MV-4-11 (cell line): ENCODE measurements around the gene ICAM2.
A peak's percentile ranks its signal among the peaks of the same experiment; 100 is the strongest.
"Not testable (repeated sequence)": the region's sequence is repeated elsewhere in the genome, so short reads cannot be mapped to it uniquely, and the experiment has no call there.

Experiments used
- DNase-seq: peaks from one replicate; lab custom pipeline; 2025; lab: John Stamatoyannopoulos, UW

ICAM2 gene

DNA sequence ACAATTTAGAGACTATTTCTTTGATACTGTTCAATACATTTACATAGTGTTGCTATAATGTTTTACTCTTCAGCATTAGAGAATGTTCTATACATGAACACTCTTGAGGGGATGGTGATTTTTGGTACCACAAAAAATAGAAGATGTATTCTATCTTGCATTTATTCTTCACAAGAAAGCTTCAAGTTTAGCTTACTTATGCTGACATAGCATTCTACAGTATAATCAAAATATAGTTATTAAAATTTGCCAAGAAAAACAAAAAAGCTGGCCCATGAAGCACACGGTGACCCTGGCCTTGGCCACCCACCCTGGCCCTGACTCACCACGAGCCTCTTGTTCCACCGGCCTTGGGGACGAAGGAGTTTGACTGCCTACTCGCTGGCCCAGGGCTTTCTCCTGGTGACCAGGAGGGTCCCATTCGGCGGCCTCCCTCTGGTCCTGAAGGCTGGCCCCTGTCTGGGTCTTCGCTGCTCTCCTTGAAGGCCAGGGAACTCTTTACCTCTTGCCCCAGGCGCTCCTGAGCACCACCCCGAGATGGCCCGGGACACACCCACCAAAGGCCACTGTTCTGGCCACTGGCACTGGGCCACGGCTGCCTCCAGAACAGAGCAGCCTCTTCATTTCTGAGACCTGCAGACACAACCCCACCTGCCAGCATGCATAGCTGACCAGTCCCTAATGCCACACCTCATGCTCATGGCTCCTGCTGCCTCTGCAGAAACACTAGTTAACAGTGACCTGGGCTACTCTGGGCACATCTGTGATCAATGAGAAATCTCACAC lies 22.5 kb upstream of the ICAM2 start:
- no peak for DNase-seq

DNA sequence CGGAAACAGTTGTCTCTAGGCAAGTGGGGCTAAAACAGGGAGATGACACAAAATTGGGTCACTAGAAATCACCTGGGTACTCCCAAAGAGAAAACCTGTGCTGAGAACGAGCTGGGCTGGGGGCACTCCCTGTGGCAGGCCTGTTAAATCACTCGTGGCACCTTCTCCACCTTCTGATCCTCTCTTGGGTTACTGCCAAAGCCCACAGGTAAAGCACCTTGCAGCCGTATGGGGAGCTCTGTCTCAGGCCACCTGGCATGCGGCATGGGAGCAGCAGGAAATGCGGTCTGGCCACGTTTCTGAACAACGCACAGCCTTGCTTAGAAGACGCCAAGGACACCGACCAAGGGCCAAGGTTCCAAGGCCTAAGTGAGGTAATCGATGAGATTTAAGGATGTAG lies 21.5 kb upstream of the ICAM2 start:
- DNase-seq = no peak

DNA sequence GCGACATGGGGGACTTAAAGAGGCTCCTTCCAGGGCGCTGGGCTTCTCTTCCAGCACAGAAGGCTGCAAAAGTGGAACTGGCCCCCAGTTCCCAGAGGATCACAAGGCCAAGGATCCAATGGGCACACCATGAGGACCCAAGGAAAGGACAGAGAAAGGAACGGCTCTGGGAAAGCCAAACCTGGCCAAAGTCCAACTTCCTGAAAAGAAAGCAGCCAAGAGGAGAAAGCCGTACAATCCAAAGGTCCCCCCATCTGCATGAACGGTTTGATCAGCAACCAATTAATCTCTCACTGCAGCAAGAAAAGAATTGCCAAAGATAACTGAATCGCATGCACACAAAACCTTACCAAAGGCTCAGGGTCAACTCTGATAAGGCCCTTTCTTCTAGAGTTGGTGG lies 19.8 kb upstream of the ICAM2 start:
- no peak for DNase-seq

DNA sequence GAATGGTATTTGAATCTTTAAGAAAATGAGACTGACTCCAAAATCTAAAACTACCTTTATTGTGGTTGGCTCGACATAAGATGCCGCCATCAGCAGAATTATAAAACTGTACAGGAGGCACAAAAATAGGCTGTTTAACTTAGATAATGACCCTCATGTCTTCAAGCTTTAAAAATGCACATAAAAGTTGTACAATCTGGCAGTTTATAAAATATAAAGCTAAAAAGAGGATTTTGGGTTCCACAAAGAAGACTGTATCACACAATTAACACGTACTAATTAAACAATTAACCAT lies 18.6 kb upstream of the ICAM2 start:
- DNase-seq = no peak

DNA sequence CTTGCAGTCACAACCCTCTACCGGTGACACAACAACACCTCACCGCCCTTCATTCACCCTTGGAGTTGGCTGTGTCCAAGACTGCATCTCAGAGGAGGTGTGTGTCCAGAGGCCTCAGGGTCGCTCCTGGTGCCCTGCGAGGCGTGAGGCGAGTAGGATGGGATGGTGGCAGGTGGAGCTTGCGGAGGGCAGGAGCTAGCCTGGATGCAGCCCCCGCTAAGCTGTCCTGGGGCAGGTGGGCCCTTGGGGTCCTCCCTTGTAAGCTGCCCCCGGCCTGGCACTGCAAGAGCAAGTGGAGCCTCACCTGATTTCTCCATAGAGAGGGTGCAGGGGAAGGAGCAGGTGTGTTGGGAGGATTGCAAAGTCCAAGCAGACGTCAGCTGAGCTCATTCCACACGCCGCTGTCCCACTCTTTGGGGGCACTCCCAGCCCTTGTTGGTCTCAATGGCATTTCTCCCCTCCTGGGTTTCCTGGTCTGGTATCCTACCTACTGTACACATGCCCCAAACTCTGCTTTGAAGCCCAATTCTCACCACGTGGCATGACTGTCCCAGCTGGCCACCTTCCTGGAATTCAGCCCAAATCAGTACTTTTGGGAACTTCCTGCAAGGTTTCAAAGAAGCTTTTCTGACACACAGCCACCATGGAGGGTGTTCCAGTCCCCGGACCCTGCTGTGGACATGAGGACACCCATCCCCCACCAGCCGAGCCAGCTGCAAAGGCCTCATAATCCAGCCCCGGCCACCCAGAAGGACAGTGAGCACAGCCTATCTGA lies 18.1 kb upstream of the ICAM2 start:
- no peak for DNase-seq

DNA sequence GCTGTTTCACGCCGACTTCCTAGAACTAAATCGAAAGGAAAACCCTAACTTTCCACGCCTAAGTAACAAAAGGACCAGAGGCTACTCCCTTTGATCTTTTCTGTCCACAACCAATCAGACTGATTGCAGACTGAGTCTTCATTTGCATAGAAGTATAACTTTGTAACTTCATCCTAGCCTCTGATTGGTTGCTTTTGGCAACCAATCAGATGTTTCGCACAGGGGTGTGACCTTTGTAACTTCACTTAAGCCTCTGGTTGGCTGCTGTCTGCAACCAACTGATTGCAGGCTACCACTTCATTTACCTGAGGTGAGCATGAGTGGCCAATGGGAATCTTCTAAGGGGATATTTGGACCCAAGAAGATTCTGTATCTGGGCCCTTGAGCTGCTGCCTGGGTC lies 17.4 kb upstream of the ICAM2 start:
- no peak for DNase-seq

DNA sequence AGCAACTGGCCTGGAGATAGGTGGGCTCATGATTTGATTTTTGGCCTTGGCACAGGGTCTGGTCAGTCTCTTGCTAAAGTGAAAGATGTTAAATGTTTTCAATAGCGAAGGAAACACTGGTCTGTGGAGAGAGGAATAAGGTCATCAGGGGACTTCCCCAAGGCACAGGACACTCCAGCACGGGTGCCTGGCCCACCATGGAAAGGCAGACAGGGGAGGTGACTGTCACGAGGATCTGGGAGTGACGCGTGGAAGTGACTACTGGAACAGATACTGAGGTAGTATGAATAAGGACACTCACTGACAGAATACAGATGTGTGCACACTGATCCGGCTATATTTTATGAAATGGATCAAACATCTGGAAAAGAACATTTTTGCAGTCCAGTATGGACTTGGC lies 16.7 kb upstream of the ICAM2 start:
- DNase-seq = no peak

DNA sequence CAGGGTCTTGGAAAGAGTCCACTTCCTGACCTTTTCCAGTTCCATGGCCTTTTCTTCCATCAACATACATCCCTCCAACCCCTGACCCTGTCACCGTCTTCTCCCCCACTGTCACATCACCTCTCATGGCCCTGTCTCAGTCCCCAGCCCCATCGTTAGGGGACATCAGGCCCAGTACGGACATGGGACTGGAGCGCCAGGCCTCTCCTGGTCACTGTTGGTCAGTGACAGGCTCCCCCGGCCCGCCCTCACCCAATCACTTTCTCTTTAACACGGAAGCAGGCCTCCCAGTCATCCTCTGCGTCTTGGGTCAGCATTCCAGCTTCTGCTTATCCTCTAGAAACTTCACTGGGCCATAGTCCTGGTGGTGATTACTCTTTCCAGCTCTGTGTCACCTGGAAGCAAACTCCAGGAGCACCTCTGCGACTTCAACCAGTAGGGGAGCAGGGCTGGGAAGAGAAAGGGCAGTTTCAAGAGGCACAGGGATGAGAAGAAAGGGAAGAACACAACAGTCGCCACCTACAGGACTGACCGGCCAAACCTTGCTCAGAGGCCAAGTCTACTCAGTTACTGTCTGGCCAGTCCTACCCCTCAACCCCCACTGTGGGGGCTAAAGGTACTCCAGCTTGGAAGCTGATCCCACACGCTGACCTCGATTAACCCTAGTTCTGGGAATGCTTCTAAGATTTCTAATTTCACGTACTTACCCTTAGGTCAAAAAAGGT lies 15.9 kb upstream of the ICAM2 start:
- no peak for DNase-seq

DNA sequence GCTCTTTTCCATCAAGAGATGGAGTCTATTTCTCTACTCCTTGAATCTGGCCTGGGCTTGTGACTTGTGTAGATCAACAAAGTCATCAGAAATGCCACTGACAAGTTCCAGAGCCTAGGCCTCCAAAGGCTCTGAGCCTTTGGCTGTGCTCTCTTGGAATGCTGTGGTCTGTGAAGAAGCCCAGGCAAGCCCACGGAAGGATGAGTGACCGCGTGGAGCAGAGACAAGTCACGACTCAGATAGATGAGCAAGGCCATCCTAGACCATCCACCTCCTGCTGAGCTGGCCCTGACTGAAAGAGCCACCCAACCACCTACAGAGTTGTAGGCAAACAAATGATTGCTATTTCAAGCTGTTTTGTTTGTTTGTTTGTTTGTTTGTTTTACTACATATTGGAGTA lies 11.6 kb upstream of the ICAM2 start:
- DNase-seq = no peak

DNA sequence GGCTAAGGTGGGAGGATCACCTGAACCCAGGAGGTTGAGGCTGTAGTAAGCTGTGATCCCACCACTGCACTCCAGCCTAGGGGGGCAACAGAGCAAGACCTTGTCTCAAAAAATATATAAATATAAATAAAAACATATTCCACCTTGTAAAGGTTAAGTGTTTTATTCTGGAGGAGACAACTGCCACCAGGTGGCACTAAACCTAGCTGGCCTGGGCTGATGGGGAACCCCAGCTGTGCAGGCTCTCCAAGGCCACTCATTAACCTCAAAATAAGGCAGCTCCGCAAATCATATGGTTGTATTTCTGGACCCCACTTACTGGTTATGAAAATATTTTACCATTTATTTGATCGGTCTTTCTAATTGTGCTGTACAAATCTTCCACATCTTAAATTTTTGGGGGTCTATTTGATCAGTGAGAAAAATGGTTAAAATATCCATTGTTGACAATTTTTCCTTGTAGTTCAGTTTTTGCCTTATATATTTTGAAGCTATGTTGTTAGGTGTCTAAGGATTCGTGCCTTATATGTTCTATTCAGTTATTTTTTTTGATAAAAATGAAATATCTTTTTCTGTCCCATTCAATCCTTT lies 8.5 kb upstream of the ICAM2 start:
- peak; percentile 47 for DNase-seq

DNA sequence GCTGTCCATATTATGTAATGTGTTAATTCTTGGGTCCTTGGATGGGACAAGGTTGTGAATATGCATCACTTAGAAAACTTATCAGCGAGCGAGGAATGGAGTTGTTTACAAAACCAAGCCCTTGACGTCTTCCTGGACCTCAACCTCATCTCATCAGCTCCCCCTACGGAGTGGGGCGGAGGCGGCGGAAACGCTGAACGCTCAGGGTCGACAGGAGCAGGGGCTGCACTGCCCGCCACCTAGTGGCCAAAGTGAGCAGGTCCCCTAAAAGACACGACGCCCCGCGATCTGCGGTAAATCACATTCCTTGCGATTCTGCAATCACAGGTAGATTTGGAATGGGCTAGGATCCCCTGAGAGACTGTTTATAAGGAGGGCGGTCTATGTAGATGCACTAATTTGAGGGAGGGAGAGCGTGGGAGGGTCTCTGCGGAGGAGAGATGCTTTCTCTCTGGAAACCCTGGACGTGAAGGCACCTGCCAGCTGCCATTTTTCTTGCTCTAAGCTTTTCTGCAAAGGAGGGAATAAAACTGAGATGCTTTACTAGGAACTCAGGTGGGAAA lies 5.4 kb upstream of the ICAM2 start:
- DNase-seq = peak; percentile 79

DNA sequence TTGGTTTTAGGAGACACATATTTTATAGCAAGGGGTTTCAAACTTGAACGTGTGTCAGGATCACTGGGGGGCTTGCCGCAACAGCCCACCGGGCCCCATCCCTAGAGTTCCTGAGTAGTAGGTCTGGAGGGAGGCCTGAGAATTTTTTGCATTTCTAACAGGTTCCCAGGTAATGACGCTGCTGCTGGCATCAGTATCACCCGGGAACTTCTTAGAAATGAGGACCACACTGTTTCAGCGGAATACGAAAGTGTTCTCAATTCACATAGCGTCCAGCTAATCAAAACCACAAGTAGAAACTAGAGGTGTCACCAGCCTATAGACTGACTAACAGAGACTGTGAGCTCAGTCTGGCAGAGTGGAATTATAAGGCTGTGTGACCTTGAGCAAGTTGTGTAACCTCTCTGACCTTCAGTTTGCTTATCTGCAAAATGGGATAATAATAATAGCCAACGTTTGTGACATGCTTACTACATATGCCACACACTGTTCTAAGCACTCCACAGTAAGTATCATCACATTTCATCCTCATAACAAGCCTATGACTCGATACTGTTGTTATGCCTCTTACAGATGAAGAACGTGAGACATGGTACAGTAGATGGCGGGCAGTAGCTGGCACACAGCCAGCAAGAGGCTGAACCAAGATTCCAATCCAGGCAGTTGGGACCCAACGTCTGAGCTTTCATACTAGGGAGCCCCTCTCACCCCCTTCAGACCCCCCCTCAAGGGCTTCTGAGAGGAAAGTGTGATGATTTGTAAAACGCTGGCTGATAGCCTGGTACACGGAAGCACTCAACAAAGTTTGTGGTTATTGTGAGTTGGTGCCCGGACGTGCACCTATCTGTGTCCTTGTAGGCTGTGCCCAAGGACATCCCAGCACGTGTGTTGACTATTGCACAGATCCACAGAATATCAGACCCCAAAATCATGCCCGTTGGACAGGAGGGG lies 4.6 kb upstream of the ICAM2 start:
- no peak for DNase-seq

DNA sequence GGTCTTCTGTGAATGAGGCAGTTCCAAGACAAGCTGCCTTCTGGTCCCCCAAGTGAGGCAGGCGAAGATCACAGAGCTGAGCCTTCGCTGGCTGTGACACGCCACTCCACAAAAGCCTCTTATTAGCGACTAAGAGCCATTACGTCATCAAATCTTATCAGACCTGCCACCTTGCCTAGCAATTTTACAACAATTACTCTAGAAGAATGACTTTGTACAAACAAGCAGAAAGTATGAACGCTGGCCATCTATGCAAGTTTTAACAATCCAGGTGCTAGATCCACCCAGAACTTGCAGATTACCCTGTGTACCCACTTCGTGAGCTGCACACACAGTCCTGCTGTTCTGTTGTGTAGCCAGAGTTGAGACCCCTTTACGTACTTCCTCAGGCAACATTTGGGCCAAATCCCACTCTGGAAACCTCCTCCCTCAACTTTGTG lies 3.8 kb upstream of the ICAM2 start:
- peak; percentile 5 for DNase-seq

DNA sequence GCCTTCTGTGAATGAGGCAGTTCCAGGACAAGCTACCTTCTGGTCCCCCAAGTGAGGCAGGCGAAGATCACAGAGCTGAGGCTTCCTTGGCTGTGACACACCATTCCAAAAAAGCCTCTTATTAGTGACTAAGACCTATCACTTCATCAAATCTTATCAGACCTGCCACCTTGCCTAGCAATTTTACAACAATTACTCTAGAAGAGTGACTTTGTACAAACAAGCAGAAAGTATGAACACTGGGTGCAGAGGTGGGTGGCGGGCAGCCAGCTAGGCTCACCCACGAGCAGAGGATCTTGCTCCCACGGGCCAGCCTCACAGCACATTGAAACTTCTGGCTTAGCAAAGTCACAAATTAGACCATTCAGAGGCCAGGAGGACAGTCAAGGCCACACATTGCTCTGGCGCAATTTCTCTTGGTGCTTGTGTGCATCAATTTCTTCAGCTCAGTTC lies 2.2 kb upstream of the ICAM2 start:
- DNase-seq = no peak

DNA sequence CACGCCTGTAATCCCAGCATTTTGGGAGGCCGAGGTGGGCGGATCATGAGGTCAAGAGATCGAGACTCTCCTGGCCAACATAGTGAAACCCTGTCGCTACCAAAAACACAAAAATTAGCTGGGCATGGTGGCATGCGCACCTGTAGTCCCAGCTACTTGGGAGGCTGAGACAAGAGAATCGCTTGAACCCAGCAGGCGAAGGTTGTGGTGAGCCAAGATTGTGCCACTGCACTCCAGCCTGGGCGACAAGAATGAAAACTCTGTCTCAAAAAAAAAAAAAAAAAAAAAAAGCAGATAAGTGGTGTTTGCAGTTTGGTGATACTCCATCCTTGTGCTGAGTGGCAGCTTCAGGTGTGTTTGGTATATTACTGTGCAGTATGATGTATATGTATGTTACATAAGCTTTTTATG lies 877 bp downstream of the ICAM2 start:
- DNase-seq = not testable (repeated sequence)

DNA sequence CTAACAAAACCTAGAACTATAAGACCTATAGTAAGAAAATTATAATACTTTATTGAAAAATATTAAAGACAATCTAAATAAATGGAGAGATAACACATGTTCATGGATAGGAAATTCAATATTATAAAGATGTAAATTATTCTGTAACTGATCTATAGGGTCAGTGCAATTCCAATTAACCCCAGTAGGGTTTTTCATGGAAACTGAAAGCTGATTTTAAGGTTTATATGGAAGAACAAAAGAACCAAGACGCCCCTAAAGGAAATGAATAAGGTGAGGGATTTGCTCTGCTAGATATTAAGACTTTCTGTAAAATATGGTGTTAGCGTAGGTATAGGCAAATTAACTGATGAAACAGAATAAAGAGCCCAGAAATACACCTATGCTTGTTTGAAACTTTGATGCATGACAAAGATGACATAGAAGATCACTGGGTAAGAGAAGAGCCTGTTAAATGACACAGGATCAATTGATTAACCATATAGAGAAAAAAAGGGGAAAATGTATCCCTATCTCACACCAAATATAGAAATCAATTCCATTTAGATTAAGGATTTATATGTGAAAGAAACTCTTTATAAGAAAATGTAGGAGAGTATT lies 3.0 kb downstream of the ICAM2 start:
- DNase-seq = no peak

DNA sequence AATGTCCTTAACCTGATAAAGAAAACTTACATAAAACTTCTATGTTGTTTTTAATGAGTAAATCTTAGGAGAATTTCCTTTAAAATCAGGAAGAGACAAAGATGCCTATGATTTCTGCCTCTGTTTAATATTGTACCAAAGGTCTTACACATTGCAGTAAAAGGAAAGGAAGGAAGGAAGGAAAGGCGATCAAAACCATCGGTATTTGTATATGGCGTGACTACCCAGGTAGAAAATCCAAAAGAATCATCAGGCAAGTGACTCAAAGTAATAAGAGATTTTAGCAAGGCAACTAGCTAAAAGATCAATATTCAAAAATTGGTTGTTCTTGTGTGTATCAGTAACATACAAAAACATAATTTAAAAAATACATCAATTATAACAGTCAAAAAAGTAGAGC lies 3.5 kb downstream of the ICAM2 start:
- no peak for DNase-seq

DNA sequence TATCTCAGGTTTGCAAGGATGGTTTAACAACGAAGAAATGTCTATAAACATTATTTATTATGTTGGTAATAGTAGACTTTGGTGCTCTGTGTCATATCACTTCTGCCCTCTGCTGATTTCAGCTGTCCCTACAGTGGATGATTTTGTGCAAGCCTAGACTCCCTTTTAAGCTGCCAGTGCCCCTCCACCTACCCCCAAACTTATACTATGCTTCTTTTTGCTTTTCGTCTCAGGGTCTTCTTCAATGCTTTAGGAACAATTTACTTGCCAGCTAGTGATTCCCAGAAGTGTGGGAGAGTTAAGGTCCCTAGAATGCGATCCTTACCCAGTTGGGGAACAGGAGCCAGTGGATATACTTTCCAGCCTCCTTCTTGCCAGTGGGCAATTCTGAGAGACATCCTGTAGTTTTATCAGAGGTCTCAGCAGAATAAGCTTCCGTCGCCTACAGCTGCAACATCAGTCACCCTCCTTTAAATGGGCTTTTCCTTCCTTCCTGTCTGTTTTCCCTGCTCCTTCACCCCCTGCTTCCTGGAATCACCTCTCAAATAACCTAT lies 4.1 kb downstream of the ICAM2 start:
- DNase-seq = no peak

DNA sequence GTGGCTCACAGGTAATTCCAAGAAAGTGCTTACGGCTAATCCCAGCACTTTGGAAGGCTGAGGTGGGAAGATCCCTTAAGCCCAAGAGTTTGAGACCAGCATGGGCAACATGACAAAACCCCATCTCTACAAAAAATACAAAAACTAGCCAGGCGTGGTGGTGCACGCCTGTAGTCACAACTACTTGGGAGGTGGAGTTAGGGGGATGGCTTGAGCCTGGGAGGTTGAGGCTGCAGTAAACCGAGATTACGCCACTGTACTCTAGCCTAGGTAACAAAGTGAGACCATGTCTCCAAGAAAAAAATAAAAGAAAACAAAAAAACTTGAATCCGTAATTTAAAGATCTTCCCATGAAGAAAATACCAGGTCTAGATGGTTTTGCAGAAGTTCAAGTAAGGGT lies 5.0 kb downstream of the ICAM2 start:
- DNase-seq = no peak
